ENCODE results near the gene GNRH2. TPM values are rescaled to one million over a fixed set of nuclear protein-coding genes. Genes with fewer than 3 reads are reported as not detected.
A peak's percentile ranks its signal among the peaks of the same experiment; 100 is the strongest.

The GNRH2 gene
- total and polyA plus RNA-seq, 2 donors (not counting 1 experiment from before 2014, with no cell fraction given), result 2.5 TPM; not detected in 1

DNA sequence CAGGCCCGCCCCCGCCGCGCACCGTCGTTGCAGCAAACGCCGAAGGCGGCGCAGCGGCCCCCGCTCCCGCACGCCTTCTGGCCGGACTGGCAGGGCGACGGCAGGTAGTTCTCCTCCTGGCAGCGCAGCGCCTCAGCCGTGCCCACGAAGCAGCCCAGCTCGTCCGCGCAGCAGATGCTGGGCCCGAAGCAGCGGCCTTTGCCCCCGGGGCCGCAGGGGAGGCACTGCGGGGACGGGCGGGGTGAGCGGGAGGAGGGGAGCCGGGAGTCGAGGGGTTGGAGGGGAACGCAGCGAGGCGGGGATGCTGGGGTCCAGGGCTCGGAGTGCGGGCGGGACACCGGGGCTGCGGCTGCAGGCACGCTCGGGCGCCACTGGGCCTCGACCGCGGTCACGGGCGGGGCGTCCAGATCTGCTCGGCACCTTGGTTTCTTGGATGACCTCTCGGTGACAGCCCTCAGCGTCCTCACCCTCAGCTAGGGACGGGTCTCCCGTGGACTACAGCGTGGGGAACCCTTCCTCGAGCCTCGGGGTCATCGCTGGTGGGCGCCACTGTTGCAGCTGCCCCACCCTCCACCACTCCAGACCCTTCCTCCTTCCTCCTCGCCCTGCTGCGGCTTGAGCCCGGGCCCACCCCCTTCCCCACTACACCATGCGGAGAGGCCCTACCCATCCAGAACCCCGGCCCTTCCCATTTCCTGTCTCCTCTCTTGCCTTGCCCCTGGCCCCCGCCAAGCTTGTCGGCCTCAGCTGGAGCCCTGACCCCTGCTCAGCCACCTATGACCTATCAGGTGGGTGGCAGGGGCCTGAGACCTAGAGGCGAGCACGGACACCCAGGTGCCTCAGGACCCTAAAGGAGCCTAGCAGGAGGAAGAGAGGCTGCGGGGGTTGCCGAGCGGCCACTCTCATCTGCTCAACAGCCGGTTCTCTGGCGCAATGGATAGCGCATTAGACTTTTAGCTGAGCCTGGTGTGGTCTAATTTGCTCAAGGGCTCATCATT, 39.8 kb downstream of the GNRH2 start:
- ATAC-seq (ENCODE audit: low read depth) (peak; percentile 32), DNase-seq (peak; percentile 40)
- Mint-ChIP-seq H3K27ac (no peak overlapping the region), H3K27me3 (peaks cover 45% of the 10 kb centered on the region), H3K4me1 (peaks cover 18% of the 10 kb centered on the region), H3K9me3 (ENCODE audit: insufficient read depth) (no peaks in the 10 kb centered on the region), H3K4me3 (peak overlapping the region; percentile 76)
- 4% methylated on average over 72 of the region's 76 CpGs for WGBS (ENCODE audit: insufficient coverage)
- no peaks in the 10 kb centered on the region for H4K20me1 ChIP-seq (ENCODE audit: control insufficient read depth, insufficient read depth, low read length, poor library complexity, severe bottlenecking)
- peak overlapping the region; percentile 83 for H3K4me2 ChIP-seq (replicated peaks; ENCODE audit: low read depth, low read length, poor library complexity, severe bottlenecking)
- TF ChIP-seq EZH2 (IDR thresholded peaks at IDR 0.05; ENCODE audit: borderline replicate concordance, insufficient read depth, low read depth, low read length, poor library complexity, severe bottlenecking), result peak; percentile 59
- TF ChIP-seq, protein P1, sequence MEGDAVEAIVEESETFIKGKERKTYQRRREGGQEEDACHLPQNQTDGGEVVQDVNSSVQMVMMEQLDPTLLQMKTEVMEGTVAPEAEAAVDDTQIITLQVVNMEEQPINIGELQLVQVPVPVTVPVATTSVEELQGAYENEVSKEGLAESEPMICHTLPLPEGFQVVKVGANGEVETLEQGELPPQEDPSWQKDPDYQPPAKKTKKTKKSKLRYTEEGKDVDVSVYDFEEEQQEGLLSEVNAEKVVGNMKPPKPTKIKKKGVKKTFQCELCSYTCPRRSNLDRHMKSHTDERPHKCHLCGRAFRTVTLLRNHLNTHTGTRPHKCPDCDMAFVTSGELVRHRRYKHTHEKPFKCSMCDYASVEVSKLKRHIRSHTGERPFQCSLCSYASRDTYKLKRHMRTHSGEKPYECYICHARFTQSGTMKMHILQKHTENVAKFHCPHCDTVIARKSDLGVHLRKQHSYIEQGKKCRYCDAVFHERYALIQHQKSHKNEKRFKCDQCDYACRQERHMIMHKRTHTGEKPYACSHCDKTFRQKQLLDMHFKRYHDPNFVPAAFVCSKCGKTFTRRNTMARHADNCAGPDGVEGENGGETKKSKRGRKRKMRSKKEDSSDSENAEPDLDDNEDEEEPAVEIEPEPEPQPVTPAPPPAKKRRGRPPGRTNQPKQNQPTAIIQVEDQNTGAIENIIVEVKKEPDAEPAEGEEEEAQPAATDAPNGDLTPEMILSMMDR (IDR thresholded peaks at IDR 0.05), result no peak
- H3K4me1 ChIP-seq (ENCODE audit: control insufficient read depth in 2 of 2, insufficient read depth in 2 of 2, low read length in 2 of 2), result peaks cover 13 to 23% of the 10 kb centered on the region in 2 donors
- peak overlapping the region; percentile 45 for H3K9ac ChIP-seq (ENCODE audit: low read length)
- peak overlapping the region in 3 of 5 experiments; percentile 18 to 60 (median 41) for H3K4me3 ChIP-seq (ENCODE audit: control extremely low read depth in 1 of 5, extremely low read depth in 1 of 5, insufficient read depth in 1 of 5, low read depth in 2 of 5, low read length in 4 of 5)
- no peak overlapping the region for H3K27ac ChIP-seq (ENCODE audit: low read length in 2 of 2)
- H3K27me3 ChIP-seq (replicated peaks in 1 of 4; ENCODE audit: control extremely low read depth in 1 of 4, control insufficient read depth in 3 of 4, insufficient read depth in 4 of 4, low read length in 3 of 4), result peaks cover 0 to 48% (median 25%) of the 10 kb centered on the region in 4 experiments
- H3K79me2 ChIP-seq (ENCODE audit: control insufficient read depth, insufficient read depth, low read length), result no peaks in the 10 kb centered on the region
- peaks cover 0 to 21% (median 0%) of the 10 kb centered on the region in 3 donors for H3K9me3 ChIP-seq (ENCODE audit: control extremely low read depth in 1 of 3, control insufficient read depth in 2 of 3, insufficient read depth in 1 of 3, low read length in 2 of 3)
- no peaks in the 10 kb centered on the region for H3K36me3 ChIP-seq (replicated peaks in 1 of 2; ENCODE audit: control extremely low read depth in 1 of 2, control insufficient read depth in 1 of 2, extremely low read depth in 1 of 2, insufficient read depth in 2 of 2, low read length in 1 of 2)
- CTCF ChIA-PET, result interaction anchor here (0.6 to 2.4 kb wide), 3 partner anchors 13 to 158 kb away, joined by 3 to 7 read pairs (median 3); no protein-coding TSS in a partner anchor
- intact Hi-C loops (cut with micrococcal nuclease), result no loop called here
- POLR2A ChIA-PET, result interaction anchor here (0.6 kb wide), 1 partner anchor 179 kb away, joined by 7 read pairs; no protein-coding TSS in a partner anchor
- peak overlapping the region; percentile 54 for H2AFZ ChIP-seq (ENCODE audit: insufficient read depth, low read depth, low read length, poor library complexity, severe bottlenecking)
